Epithelial cell of proximal tubule (primary cell): ENCODE data around the gene S100A1. TPM values are rescaled to one million over a fixed set of nuclear protein-coding genes. Genes with fewer than 3 reads are reported as not detected.

Source experiments
- DNase-seq: peaks from one replicate; pipeline ENCODE4 v3.0.0-alpha.2; 2011; ENCODE audit warnings: low read depth
- H3K4me3 ChIP-seq: 2 replicates; pipeline ENCODE4 v1.5.1; 2011; ENCODE audit warnings: low read depth, mild to moderate bottlenecking, low read length
- CTCF ChIP-seq: conservative IDR thresholded peaks from 2 replicates; pipeline ENCODE4 v1.5.1; 2012; ENCODE audit warnings: low read depth, mild to moderate bottlenecking, low read length
- total RNA-seq: library from RNA; depleted of rRNA; stranded (reverse); fragments of >200 nt; gene quantifications from 2 replicates; pipeline ENCODE4 v1.2.3, GENCODE V29; 2015

Gene S100A1
- total RNA-seq, 1 donor from 2014 or later: 16.5 TPM

- no peak overlapping the region for H3K4me3 ChIP-seq
- DNase-seq: no peak
- no peak for TF ChIP-seq CTCF
Observed at GRCh38 chr1:153602749-153603148, 25.5 kb upstream of the S100A1 start.

- DNase-seq: no peak
- no peak for TF ChIP-seq CTCF
- no peak overlapping the region for H3K4me3 ChIP-seq
Observed at GRCh38 chr1:153606194-153606593, 22.0 kb upstream of the S100A1 start.

- peak overlapping the region; percentile 99 for H3K4me3 ChIP-seq
- no peak for TF ChIP-seq CTCF
- DNase-seq: no peak
Observed at GRCh38 chr1:153607381-153607780, 20.9 kb upstream of the S100A1 start.

- no peak for TF ChIP-seq CTCF
- no peak for DNase-seq
- peak overlapping the region; percentile 99 for H3K4me3 ChIP-seq
Observed at GRCh38 chr1:153608089-153608682, 20.0 kb upstream of the S100A1 start.

- DNase-seq: peak; percentile 76
- TF ChIP-seq CTCF: no peak
- H3K4me3 ChIP-seq: peak overlapping the region; percentile 99
Observed at GRCh38 chr1:153608742-153609584, 19.3 kb upstream of the S100A1 start.

GRCh38 chr1:153609585-153609907, 18.7 kb upstream of the S100A1 start:
- H3K4me3 ChIP-seq: peak overlapping the region; percentile 99
- no peak for TF ChIP-seq CTCF
- no peak for DNase-seq

GRCh38 chr1:153610334-153610733, 17.9 kb upstream of the S100A1 start:
- no peak for DNase-seq
- no peak for TF ChIP-seq CTCF
- peak overlapping the region; percentile 99 for H3K4me3 ChIP-seq
